PC-3 (cell line): ENCODE data around the gene SLCO2A1. TPM values are rescaled to one million over a fixed set of nuclear protein-coding genes. Genes with fewer than 3 reads are reported as not detected.

ENCODE experiments used
- ATAC-seq: fragments of 200-7000 bp; cut with Tn5 transposase; 2 replicates; pipeline ENCODE4 v1.9.1; 2020; ENCODE audit warnings: mild to moderate bottlenecking, moderate library complexity
- BruUV-seq: library from RNA; stranded (reverse); fragments of 400-500 nt; replicated peaks from 2 replicates; lab custom pipeline; 2021; lab: Mats Ljungman, UMichigan
- CTCF ChIA-PET: fragments of 300-600 bp; sonication (Branson Sonifier 250); formaldehyde crosslinking; loops from one replicate; lab custom pipeline; 2022; ENCODE audit warnings: antibody characterized with exemption; lab: Charles Lee
- POLR2A ChIA-PET: fragments of 300-600 bp; sonication (Branson Sonifier 250); formaldehyde crosslinking; loops from one replicate; lab custom pipeline; 2022; ENCODE audit warnings: antibody characterized with exemption; ENCODE audit not compliant: unreplicated experiment; lab: Charles Lee
- DNase-seq: peaks from one replicate; pipeline ENCODE4 v3.0.0-alpha.2; 2015
- H2AFZ ChIP-seq: fragments of 300-600 bp; sonication (generic); 2 replicates; pipeline ENCODE4 v1.6.0; 2016; ENCODE audit warnings: antibody characterized with exemption, low read length
- H3F3A ChIP-seq: fragments of 300-600 bp; sonication (generic); one replicate; pipeline ENCODE4 v1.6.0; 2017; ENCODE audit warnings: antibody characterized with exemption, low read length, control low read depth, mild to moderate bottlenecking; ENCODE audit not compliant: unreplicated experiment
- H3K27ac ChIP-seq: fragments of 300-600 bp; sonication (generic); 2 replicates; pipeline ENCODE4 v1.5.1; 2016; ENCODE audit warnings: mild to moderate bottlenecking, low read length
- H3K27me3 ChIP-seq: fragments of 300-600 bp; sonication (generic); 2 replicates; pipeline ENCODE4 v1.6.1; 2016; ENCODE audit warnings: low read length, mixed read lengths
- H3K36me3 ChIP-seq: fragments of 300-600 bp; sonication (generic); 2 replicates; pipeline ENCODE4 v1.6.1; 2016; ENCODE audit warnings: low read depth, mixed run types, low read length, mixed read lengths
- H3K4me1 ChIP-seq: fragments of 300-600 bp; sonication (generic); 2 replicates; pipeline ENCODE4 v1.5.1; 2016; ENCODE audit warnings: low read length; ENCODE audit not compliant: insufficient read depth
- H3K4me2 ChIP-seq: fragments of 300-600 bp; sonication (generic); 2 replicates; pipeline ENCODE4 v1.6.0; 2016; ENCODE audit warnings: low read length
- H3K4me3 ChIP-seq: fragments of 300-600 bp; sonication (generic); 2 replicates; pipeline ENCODE4 v1.5.1; 2016; ENCODE audit warnings: mild to moderate bottlenecking, low read length, mixed read lengths
- H3K79me2 ChIP-seq: fragments of 300-600 bp; sonication (generic); 2 replicates; pipeline ENCODE4 v1.6.1; 2017; ENCODE audit warnings: low read length, mixed read lengths
- H3K9ac ChIP-seq: fragments of 300-600 bp; sonication (generic); 2 replicates; pipeline ENCODE4 v1.6.0; 2016; ENCODE audit warnings: mild to moderate bottlenecking, low read length
- H3K9me2 ChIP-seq: fragments of 300-600 bp; sonication (generic); replicated peaks from 2 replicates; pipeline ENCODE4 v1.6.1; 2016; ENCODE audit warnings: mixed run types, low read length, mixed read lengths
- H3K9me3 ChIP-seq: fragments of 300-600 bp; sonication (generic); 2 replicates; pipeline ENCODE4 v1.6.1; 2016; ENCODE audit warnings: low read length, mixed read lengths
- H4K20me1 ChIP-seq: fragments of 300-600 bp; sonication (generic); 2 replicates; pipeline ENCODE4 v1.6.1; 2016; ENCODE audit warnings: low read length, mixed read lengths
- EZH2 ChIP-seq: fragments of 300-600 bp; sonication (generic); IDR thresholded peaks from one replicate; pipeline ENCODE4 v1.6.1; 2017; ENCODE audit warnings: antibody characterized with exemption, mild to moderate bottlenecking, low read length; ENCODE audit not compliant: unreplicated experiment
- EZH2phosphoT487 ChIP-seq: fragments of 300-600 bp; sonication (generic); IDR thresholded peaks from 2 replicates; pipeline ENCODE4 v1.6.1; 2018; ENCODE audit warnings: mild to moderate bottlenecking, antibody characterized with exemption, low read length, borderline replicate concordance
- intact Hi-C: fragments of 100-400 bp; cut with micrococcal nuclease; formaldehyde crosslinking; loops from 2 replicates; pipeline ENCODE4 v1.9.0; 2023
- total RNA-seq: library from RNA; depleted of rRNA; stranded (reverse); fragments of >200 nt; gene quantifications from 2 replicates; pipeline ENCODE4 v1.2.3, GENCODE V29; 2014
- TF ChIP-seq, protein P1 (sequence below): fragments of 300-600 bp; sonication (generic); conservative IDR thresholded peaks from 2 replicates; pipeline ENCODE4 v1.5.1; 2017; ENCODE audit warnings: antibody characterized with exemption, low read depth, mild to moderate bottlenecking, low read length

SLCO2A1 gene
- total RNA-seq, 1 experiment from 2014 or later: not detected

- POLR2A ChIA-PET: no interaction called here
- intact Hi-C loops: loop anchor here (5.0 to 10.0 kb wide), 2 partner anchors 262 to 370 kb away; no protein-coding TSS in a partner anchor
- ATAC-seq (no peak), DNase-seq (no peak)
- TF ChIP-seq EZH2: no peak
- TF ChIP-seq EZH2phosphoT487: no peak
- TF ChIP-seq, protein P1, sequence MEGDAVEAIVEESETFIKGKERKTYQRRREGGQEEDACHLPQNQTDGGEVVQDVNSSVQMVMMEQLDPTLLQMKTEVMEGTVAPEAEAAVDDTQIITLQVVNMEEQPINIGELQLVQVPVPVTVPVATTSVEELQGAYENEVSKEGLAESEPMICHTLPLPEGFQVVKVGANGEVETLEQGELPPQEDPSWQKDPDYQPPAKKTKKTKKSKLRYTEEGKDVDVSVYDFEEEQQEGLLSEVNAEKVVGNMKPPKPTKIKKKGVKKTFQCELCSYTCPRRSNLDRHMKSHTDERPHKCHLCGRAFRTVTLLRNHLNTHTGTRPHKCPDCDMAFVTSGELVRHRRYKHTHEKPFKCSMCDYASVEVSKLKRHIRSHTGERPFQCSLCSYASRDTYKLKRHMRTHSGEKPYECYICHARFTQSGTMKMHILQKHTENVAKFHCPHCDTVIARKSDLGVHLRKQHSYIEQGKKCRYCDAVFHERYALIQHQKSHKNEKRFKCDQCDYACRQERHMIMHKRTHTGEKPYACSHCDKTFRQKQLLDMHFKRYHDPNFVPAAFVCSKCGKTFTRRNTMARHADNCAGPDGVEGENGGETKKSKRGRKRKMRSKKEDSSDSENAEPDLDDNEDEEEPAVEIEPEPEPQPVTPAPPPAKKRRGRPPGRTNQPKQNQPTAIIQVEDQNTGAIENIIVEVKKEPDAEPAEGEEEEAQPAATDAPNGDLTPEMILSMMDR: no peak
- Histone ChIP-seq H3K4me3 (no peak overlapping the region), H4K20me1 (no peaks in the 10 kb centered on the region), H3F3A (no peaks in the 10 kb centered on the region), H3K27me3 (no peaks in the 10 kb centered on the region), H3K9ac (no peak overlapping the region), H3K4me2 (no peak overlapping the region), H3K4me1 (no peaks in the 10 kb centered on the region; the same call in 1 of the 2 replicates), H3K9me3 (no peaks in the 10 kb centered on the region), H3K36me3 (no peaks in the 10 kb centered on the region), H3K9me2 (no peaks in the 10 kb centered on the region), H3K79me2 (no peaks in the 10 kb centered on the region), H2AFZ (no peak overlapping the region), H3K27ac (no peak overlapping the region)
- CTCF ChIA-PET: no interaction called here
- BruUV-seq: no TSS peak
These were observed 94.5 kb downstream of the SLCO2A1 start for GRCh38 chr3:133934996-133935842.

DNA sequence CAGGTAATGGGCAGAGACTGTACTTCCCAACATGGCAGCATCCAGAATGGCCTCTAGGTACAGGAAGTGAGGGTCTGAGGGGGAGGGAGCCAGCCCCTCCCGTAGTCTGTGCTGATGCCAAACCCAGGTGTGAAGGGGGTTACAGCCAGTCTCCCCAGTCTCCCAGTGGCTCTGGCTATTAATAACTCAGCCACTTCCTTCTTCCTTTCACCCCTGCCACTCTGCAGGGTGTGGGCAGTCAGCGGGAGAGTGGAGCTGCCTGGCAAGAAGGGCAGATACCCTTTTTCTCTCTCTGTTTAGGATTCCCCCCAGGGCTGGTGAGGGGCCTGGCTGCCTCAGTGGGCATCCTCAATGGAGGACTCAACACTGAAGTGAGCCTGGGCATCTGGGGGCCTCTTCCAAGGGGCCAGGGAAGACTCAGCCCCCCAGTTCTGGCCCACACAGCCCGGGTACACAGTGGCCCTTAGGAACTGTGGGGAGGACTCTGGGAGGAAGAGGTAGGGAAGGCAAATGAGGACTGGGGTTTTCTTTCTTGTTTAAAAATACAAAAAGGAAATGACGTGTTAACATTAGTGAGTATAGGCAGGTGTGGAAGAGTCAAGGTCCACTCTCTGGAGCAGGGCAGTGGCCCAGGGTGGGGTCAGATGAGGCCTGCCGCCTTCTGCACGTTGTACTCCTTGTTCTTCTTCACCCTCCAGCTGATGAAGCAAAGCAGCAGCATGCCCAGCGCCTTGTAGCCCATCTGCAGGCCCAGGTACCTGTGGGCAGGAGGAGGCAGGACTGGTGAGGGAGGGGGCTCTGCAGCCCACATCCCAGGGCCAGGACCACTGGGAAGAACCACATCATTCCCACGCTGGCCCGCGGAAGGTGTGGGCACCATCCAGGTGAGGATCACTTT, 95.4 kb downstream of the SLCO2A1 start:
- BruUV-seq: no TSS peak
- no peaks in the 10 kb centered on the region; the same call in 1 of the 2 replicates for H3K4me1 ChIP-seq

More for the DNA sequence above, 95.4 kb downstream of the SLCO2A1 start:
- Histone ChIP-seq H4K20me1 (no peaks in the 10 kb centered on the region), H3K36me3 (no peaks in the 10 kb centered on the region), H3K27ac (no peak overlapping the region), H2AFZ (no peak overlapping the region), H3K79me2 (no peaks in the 10 kb centered on the region), H3F3A (no peaks in the 10 kb centered on the region), H3K4me2 (no peak overlapping the region), H3K9me2 (no peaks in the 10 kb centered on the region), H3K9ac (no peak overlapping the region), H3K9me3 (no peaks in the 10 kb centered on the region), H3K4me3 (no peak overlapping the region), H3K27me3 (no peaks in the 10 kb centered on the region)
- TF ChIP-seq EZH2phosphoT487 (no peak), EZH2 (no peak)
- TF ChIP-seq, protein P1: no peak
- intact Hi-C loops: loop anchor here (5.0 to 10.0 kb wide), 2 partner anchors 263 to 370 kb away; no protein-coding TSS in a partner anchor
- no peak for DNase-seq
- CTCF ChIA-PET: no interaction called here
- ATAC-seq: no peak
- POLR2A ChIA-PET: no interaction called here
